Measurements from ENCODE around the gene NIT2. TPM values are rescaled to one million over a fixed set of nuclear protein-coding genes. Genes with fewer than 3 reads are reported as not detected.
A peak's percentile ranks its signal among the peaks of the same experiment; 100 is the strongest.

The NIT2 gene
- polyA plus RNA-seq, 3 donors: 15.1 to 30.5 (median 24.6) TPM

GRCh38 chr3:100389025-100389424, 54.5 kb downstream of the NIT2 start:
- no peak for DNase-seq
- no peaks in the 10 kb centered on the region for H3K4me1 Mint-ChIP-seq
- H3K9ac ChIP-seq (ENCODE audit: insufficient read depth, low read length, poor library complexity, severe bottlenecking): no peak overlapping the region
- intact Hi-C loops (cut with micrococcal nuclease): no loop called here
- H3K9me3 ChIP-seq (replicated peaks in 1 of 2; ENCODE audit: control insufficient read depth in 1 of 2, insufficient read depth in 1 of 2, low read length in 2 of 2): peaks cover 5 to 7% of the 10 kb centered on the region in 2 donors
- H3K79me2 ChIP-seq (ENCODE audit: insufficient read depth, low read length): peaks cover 77% of the 10 kb centered on the region
- peaks cover 18 to 52% of the 10 kb centered on the region in 2 donors for H3K36me3 Mint-ChIP-seq
- H3K4me1 ChIP-seq (ENCODE audit: control insufficient read depth in 1 of 2, insufficient read depth in 2 of 2, low read length in 2 of 2): no peaks in the 10 kb centered on the region
- H3K27me3 ChIP-seq (ENCODE audit: control insufficient read depth in 2 of 2, insufficient read depth in 2 of 2, low read length in 2 of 2): no peaks in the 10 kb centered on the region
- H3K36me3 ChIP-seq (replicated peaks in 1 of 2; ENCODE audit: control insufficient read depth in 1 of 2, insufficient read depth in 2 of 2, low read length in 2 of 2): peaks cover 23 to 49% of the 10 kb centered on the region in 2 donors
- WGBS (ENCODE audit: insufficient coverage): 100% methylated on average over 1 of the region's 1 CpG
- H3K27ac Mint-ChIP-seq: peak overlapping the region in 1 of 7 donors; percentile 20
- H3K9me3 Mint-ChIP-seq: peaks cover 5 to 13% (median 7%) of the 10 kb centered on the region in 7 donors
- no peak overlapping the region for H3K27ac ChIP-seq (ENCODE audit: low read depth in 1 of 2, low read length in 2 of 2)
- no peaks in the 10 kb centered on the region for H3K27me3 Mint-ChIP-seq (ENCODE audit: low read depth in 3 of 3)
- no peak overlapping the region for H3K4me2 ChIP-seq (replicated peaks; ENCODE audit: extremely low read depth, low read length, poor library complexity, severe bottlenecking)
- peaks cover 49% of the 10 kb centered on the region for H4K20me1 ChIP-seq (ENCODE audit: insufficient read depth, low read length)
- TF ChIP-seq, protein P1, sequence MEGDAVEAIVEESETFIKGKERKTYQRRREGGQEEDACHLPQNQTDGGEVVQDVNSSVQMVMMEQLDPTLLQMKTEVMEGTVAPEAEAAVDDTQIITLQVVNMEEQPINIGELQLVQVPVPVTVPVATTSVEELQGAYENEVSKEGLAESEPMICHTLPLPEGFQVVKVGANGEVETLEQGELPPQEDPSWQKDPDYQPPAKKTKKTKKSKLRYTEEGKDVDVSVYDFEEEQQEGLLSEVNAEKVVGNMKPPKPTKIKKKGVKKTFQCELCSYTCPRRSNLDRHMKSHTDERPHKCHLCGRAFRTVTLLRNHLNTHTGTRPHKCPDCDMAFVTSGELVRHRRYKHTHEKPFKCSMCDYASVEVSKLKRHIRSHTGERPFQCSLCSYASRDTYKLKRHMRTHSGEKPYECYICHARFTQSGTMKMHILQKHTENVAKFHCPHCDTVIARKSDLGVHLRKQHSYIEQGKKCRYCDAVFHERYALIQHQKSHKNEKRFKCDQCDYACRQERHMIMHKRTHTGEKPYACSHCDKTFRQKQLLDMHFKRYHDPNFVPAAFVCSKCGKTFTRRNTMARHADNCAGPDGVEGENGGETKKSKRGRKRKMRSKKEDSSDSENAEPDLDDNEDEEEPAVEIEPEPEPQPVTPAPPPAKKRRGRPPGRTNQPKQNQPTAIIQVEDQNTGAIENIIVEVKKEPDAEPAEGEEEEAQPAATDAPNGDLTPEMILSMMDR (IDR thresholded peaks at IDR 0.05): no peak
- no peak overlapping the region for H2AFZ ChIP-seq (ENCODE audit: insufficient read depth, low read depth, low read length, poor library complexity, severe bottlenecking)
- H3K4me3 Mint-ChIP-seq: no peak overlapping the region
- no peak overlapping the region for H3K4me3 ChIP-seq (replicated peaks in 1 of 3; ENCODE audit: low read depth in 2 of 3, low read length in 3 of 3)

- peaks cover 28% of the 10 kb centered on the region for H3K4me1 Mint-ChIP-seq
Observed at GRCh38 chr3:100395679-100396431, 61.3 kb downstream of the NIT2 start.

More at GRCh38 chr3:100395679-100396431, 61.3 kb downstream of the NIT2 start:
- Mint-ChIP-seq H3K4me3 (no peak overlapping the region), H3K9me3 (peaks cover 0 to 3% (median 0%) of the 10 kb centered on the region in 7 donors), H3K27me3 (ENCODE audit: low read depth in 3 of 3) (peaks cover 0 to under 1% (median 0%) of the 10 kb centered on the region in 3 donors), H3K27ac (no peak overlapping the region), H3K36me3 (peaks cover 3 to 23% of the 10 kb centered on the region in 2 donors)
- H4K20me1 ChIP-seq (ENCODE audit: insufficient read depth, low read length): peaks cover 63% of the 10 kb centered on the region
- no peak overlapping the region for H2AFZ ChIP-seq (ENCODE audit: insufficient read depth, low read depth, low read length, poor library complexity, severe bottlenecking)
- TF ChIP-seq, protein P1 (IDR thresholded peaks at IDR 0.05): no peak
- H3K27me3 ChIP-seq (ENCODE audit: control insufficient read depth in 2 of 2, insufficient read depth in 2 of 2, low read length in 2 of 2): no peaks in the 10 kb centered on the region
- no peak overlapping the region for H3K4me3 ChIP-seq (replicated peaks in 1 of 3; ENCODE audit: low read depth in 2 of 3, low read length in 3 of 3)
- no peaks in the 10 kb centered on the region for H3K36me3 ChIP-seq (replicated peaks in 1 of 2; ENCODE audit: control insufficient read depth in 1 of 2, insufficient read depth in 2 of 2, low read length in 2 of 2)
- no peak overlapping the region for H3K9ac ChIP-seq (ENCODE audit: insufficient read depth, low read length, poor library complexity, severe bottlenecking)
- H3K4me2 ChIP-seq (replicated peaks; ENCODE audit: extremely low read depth, low read length, poor library complexity, severe bottlenecking): no peak overlapping the region
- peak overlapping the region in 1 of 2 donors; percentile 4 for H3K27ac ChIP-seq (ENCODE audit: low read depth in 1 of 2, low read length in 2 of 2)
- H3K9me3 ChIP-seq (replicated peaks in 1 of 2; ENCODE audit: control insufficient read depth in 1 of 2, insufficient read depth in 1 of 2, low read length in 2 of 2): no peaks in the 10 kb centered on the region
- H3K79me2 ChIP-seq (ENCODE audit: insufficient read depth, low read length): peaks cover 99% of the 10 kb centered on the region
- peaks cover 14 to 19% of the 10 kb centered on the region in 2 donors for H3K4me1 ChIP-seq (ENCODE audit: control insufficient read depth in 1 of 2, insufficient read depth in 2 of 2, low read length in 2 of 2)
- DNase-seq: no peak
- WGBS (ENCODE audit: insufficient coverage): no CpG with 5 or more reads among the region's 2 CpGs
- intact Hi-C loops (cut with micrococcal nuclease): no loop called here
